Osteocyte (in vitro differentiated cells): ENCODE results near the gene SAMHD1. TPM values are rescaled to one million over a fixed set of nuclear protein-coding genes. Genes with fewer than 3 reads are reported as not detected.
"Not testable (repeated sequence)": the region's sequence is repeated elsewhere in the genome, so short reads cannot be mapped to it uniquely, and the experiment has no call there.

Source experiments
- DNase-seq: peaks from one replicate; pipeline ENCODE4 v3.0.0; 2021; ENCODE audit warnings: mixed read lengths; ENCODE audit not compliant: unreplicated experiment; ENCODE audit errors: extremely low spot score
- H3K27ac Mint-ChIP-seq: one replicate; pipeline ENCODE4 v1.8.0; 2021; ENCODE audit warnings: mild to moderate bottlenecking, mixed read lengths; ENCODE audit not compliant: unreplicated experiment
- H3K27me3 Mint-ChIP-seq: one replicate; pipeline ENCODE4 v1.8.0; 2021; ENCODE audit warnings: mixed read lengths; ENCODE audit not compliant: unreplicated experiment
- H3K36me3 Mint-ChIP-seq: one replicate; pipeline ENCODE4 v1.8.0; 2021; ENCODE audit warnings: mixed read lengths; ENCODE audit not compliant: unreplicated experiment
- H3K4me1 Mint-ChIP-seq: one replicate; pipeline ENCODE4 v1.8.0; 2021; ENCODE audit warnings: mixed read lengths; ENCODE audit not compliant: unreplicated experiment
- H3K4me3 Mint-ChIP-seq: one replicate; pipeline ENCODE4 v1.8.0; 2021; ENCODE audit warnings: mild to moderate bottlenecking, moderate library complexity, mixed read lengths; ENCODE audit not compliant: unreplicated experiment
- H3K9me3 Mint-ChIP-seq: one replicate; pipeline ENCODE4 v1.8.0; 2021; ENCODE audit warnings: mixed read lengths; ENCODE audit not compliant: unreplicated experiment
- total RNA-seq: library from RNA; stranded (reverse); gene quantifications from 2 replicates; pipeline ENCODE4 v1.2.1, GENCODE V29; 2021
- TF ChIP-seq, protein P1 (sequence below): fragments of 200-600 bp; sonication (generic); IDR thresholded peaks from 2 replicates; pipeline ENCODE4 v1.5.0; 2021; ENCODE audit warnings: antibody characterized with exemption, mild to moderate bottlenecking, moderate library complexity

Gene SAMHD1
- total RNA-seq, 1 donor from 2014 or later: 19.5 TPM

- TF ChIP-seq, protein P1, sequence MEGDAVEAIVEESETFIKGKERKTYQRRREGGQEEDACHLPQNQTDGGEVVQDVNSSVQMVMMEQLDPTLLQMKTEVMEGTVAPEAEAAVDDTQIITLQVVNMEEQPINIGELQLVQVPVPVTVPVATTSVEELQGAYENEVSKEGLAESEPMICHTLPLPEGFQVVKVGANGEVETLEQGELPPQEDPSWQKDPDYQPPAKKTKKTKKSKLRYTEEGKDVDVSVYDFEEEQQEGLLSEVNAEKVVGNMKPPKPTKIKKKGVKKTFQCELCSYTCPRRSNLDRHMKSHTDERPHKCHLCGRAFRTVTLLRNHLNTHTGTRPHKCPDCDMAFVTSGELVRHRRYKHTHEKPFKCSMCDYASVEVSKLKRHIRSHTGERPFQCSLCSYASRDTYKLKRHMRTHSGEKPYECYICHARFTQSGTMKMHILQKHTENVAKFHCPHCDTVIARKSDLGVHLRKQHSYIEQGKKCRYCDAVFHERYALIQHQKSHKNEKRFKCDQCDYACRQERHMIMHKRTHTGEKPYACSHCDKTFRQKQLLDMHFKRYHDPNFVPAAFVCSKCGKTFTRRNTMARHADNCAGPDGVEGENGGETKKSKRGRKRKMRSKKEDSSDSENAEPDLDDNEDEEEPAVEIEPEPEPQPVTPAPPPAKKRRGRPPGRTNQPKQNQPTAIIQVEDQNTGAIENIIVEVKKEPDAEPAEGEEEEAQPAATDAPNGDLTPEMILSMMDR: no peak
- DNase-seq: no peak
- Mint-ChIP-seq H3K27ac (no peak overlapping the region), H3K27me3 (no peaks in the 10 kb centered on the region), H3K4me1 (peaks cover 2% of the 10 kb centered on the region), H3K9me3 (no peaks in the 10 kb centered on the region), H3K4me3 (no peak overlapping the region), H3K36me3 (peaks cover 15% of the 10 kb centered on the region)
Measured at GRCh38 chr20:36932476-36933426, 18.8 kb downstream of the SAMHD1 start.

GRCh38 chr20:36932067-36932466 lies 19.4 kb downstream of the SAMHD1 start:
- not testable (repeated sequence) for H3K27me3 Mint-ChIP-seq, H3K27ac Mint-ChIP-seq, DNase-seq, H3K4me1 Mint-ChIP-seq, H3K4me3 Mint-ChIP-seq, H3K9me3 Mint-ChIP-seq
- H3K36me3 Mint-ChIP-seq: peaks cover 14% of the 10 kb centered on the region

- DNase-seq: no peak
- no peak overlapping the region for H3K27ac Mint-ChIP-seq
- TF ChIP-seq, protein P1: no peak
Measured at GRCh38 chr20:36929691-36930090, 21.8 kb downstream of the SAMHD1 start.

DNA sequence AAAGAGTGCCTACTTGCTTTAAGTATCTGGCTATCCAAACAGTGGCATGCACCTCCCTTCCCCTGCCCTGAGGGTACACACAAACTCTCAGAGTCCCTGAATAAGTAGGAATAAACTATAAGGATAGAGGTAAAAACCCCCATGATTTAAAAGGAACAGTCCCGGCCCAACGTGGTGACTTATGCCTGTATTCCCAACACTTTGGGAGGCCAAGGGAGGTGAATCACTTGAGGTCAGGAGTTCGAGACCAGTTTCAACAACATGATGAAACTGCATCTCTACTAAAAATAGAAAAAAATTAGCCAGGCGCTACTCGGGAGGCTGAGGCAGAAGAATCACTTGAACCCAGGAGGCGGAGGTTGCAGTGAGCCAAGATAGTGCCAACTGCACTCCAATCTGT lies 22.2 kb downstream of the SAMHD1 start:
- Mint-ChIP-seq H3K36me3 (peaks cover 18% of the 10 kb centered on the region), H3K27me3 (no peaks in the 10 kb centered on the region), H3K27ac (no peak overlapping the region), H3K4me3 (no peak overlapping the region), H3K9me3 (no peaks in the 10 kb centered on the region), H3K4me1 (peaks cover 2% of the 10 kb centered on the region)
- TF ChIP-seq, protein P1: no peak
- DNase-seq: no peak

More at GRCh38 chr20:36929691-36930090, 21.8 kb downstream of the SAMHD1 start:
- H3K4me1 Mint-ChIP-seq: peaks cover 2% of the 10 kb centered on the region
- H3K9me3 Mint-ChIP-seq: no peaks in the 10 kb centered on the region
- H3K27me3 Mint-ChIP-seq: no peaks in the 10 kb centered on the region
- H3K36me3 Mint-ChIP-seq: peaks cover 17% of the 10 kb centered on the region
- H3K4me3 Mint-ChIP-seq: no peak overlapping the region

DNA sequence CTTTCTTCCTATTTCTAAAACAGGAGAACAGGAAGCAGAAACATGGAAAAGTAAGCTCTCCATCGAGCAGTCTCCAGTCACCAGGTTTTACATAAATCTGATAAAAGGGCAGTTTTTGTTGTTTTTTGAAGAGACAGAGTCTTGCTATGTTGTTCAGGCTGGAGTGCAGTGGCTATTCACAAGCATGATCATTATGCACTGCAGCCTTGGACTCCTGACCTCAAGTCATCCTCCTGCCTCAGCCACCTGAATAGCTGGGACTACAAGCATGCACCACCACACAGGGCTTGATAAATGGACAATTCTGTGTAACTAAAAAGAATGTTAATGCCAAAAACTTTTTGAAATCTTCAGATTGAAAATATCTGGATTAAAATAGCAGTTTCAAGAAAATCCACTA lies 23.8 kb downstream of the SAMHD1 start:
- no peak for DNase-seq
- Mint-ChIP-seq H3K27me3 (no peaks in the 10 kb centered on the region), H3K9me3 (no peaks in the 10 kb centered on the region), H3K27ac (no peak overlapping the region), H3K4me1 (no peaks in the 10 kb centered on the region), H3K36me3 (peaks cover 18% of the 10 kb centered on the region), H3K4me3 (no peak overlapping the region)
- TF ChIP-seq, protein P1: no peak
